ENCODE results near the gene CMSS1.

DNA sequence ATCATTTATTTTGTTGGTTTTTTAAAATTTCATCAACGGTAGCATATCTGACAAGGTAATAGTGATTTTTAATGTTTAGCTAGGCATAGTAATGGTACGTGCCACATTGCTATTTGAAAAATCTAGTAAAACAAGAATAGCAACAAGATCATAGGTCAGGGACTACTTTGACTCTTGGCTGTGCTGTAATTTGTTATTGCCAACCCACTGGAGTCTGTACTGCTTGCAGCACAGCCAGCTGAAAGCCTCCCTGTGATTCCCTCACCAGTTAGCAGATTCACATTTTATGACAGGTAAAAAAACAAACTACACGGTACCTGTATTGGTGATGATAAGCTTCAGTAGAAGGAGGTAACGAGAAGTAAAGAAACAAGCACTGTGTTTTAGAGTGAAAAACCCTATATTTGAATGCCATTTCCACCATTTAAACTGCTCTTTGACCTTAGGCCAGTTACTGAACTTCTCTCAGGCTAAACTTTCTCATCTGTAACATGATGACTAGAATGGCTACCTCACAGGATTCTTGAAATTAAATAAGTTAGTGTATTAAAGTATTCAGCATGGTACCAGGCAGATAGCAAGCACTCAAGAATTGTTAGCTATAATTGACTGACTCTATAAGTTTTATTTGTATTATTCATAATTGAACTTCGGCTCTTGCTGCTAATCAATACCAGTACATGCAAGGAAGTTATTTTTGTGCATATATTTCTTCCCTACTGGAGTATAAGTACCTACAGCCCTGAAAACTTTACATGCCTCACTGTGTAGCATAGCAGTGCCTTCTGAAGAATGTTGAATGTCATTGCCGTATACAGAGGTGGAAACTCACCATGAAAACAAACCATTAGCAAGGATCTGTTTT, 280.5 kb downstream of the CMSS1 start:
- TF ChIP-seq, protein P1, sequence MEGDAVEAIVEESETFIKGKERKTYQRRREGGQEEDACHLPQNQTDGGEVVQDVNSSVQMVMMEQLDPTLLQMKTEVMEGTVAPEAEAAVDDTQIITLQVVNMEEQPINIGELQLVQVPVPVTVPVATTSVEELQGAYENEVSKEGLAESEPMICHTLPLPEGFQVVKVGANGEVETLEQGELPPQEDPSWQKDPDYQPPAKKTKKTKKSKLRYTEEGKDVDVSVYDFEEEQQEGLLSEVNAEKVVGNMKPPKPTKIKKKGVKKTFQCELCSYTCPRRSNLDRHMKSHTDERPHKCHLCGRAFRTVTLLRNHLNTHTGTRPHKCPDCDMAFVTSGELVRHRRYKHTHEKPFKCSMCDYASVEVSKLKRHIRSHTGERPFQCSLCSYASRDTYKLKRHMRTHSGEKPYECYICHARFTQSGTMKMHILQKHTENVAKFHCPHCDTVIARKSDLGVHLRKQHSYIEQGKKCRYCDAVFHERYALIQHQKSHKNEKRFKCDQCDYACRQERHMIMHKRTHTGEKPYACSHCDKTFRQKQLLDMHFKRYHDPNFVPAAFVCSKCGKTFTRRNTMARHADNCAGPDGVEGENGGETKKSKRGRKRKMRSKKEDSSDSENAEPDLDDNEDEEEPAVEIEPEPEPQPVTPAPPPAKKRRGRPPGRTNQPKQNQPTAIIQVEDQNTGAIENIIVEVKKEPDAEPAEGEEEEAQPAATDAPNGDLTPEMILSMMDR (IDR thresholded peaks at IDR 0.05; ENCODE audit: low read length) = no peak
- no peak for TF ChIP-seq EZH2 (IDR thresholded peaks at IDR 0.05; ENCODE audit: borderline replicate concordance, low read length)

Measured in OCI-LY1 (cell line).